Small intestine (tissue), 7 donors: ENCODE data around the gene TMEM120A. TPM values are rescaled to one million over a fixed set of nuclear protein-coding genes. Genes with fewer than 3 reads are reported as not detected.
"Not testable (repeated sequence)": the region's sequence is repeated elsewhere in the genome, so short reads cannot be mapped to it uniquely, and the experiment has no call there.

Experiments
- DNase-seq, 2 donors: peaks; one replicate each; pipeline versions ENCODE4 v3.0.0 to v3.0.0-alpha.2; 2013
- FAIRE-seq: peaks from 2 replicates; lab custom pipeline; 2012; peaks lifted over from hg19 to GRCh38; lab: Jason Lieb, UNC
- H3K27ac ChIP-seq, 3 donors: one replicate each; pipeline ENCODE4 v1.5.1; 2013; ENCODE audit warnings: low read length in 2 of 3, mild to moderate bottlenecking in 2 of 3, control low read depth in 1 of 3, inconsistent platforms in 1 of 3, low read depth in 1 of 3, moderate library complexity in 1 of 3
- H3K27me3 ChIP-seq, 3 donors: one replicate each; pipeline ENCODE4 v1.6.1; 2013; ENCODE audit warnings: low read length in 3 of 3, inconsistent platforms in 1 of 3; ENCODE audit not compliant: control insufficient read depth in 3 of 3, insufficient read depth in 3 of 3
- H3K36me3 ChIP-seq, 3 donors: one replicate each; pipeline ENCODE4 v1.6.1; 2013; ENCODE audit warnings: low read length in 3 of 3, inconsistent platforms in 1 of 3, low read depth in 1 of 3, mild to moderate bottlenecking in 1 of 3, moderate library complexity in 1 of 3; ENCODE audit not compliant: control insufficient read depth in 3 of 3, insufficient read depth in 2 of 3
- H3K4me1 ChIP-seq, 3 donors: one replicate each; pipeline ENCODE4 v1.6.1; 2013; ENCODE audit warnings: low read length in 2 of 3, inconsistent platforms in 1 of 3, low read depth in 1 of 3, mild to moderate bottlenecking in 1 of 3, moderate library complexity in 1 of 3; ENCODE audit not compliant: control insufficient read depth in 3 of 3, insufficient read depth in 2 of 3
- H3K4me3 ChIP-seq, 3 donors: one replicate each; pipeline ENCODE4 v1.5.1; 2013; ENCODE audit warnings: low read length in 3 of 3, control low read depth in 1 of 3, inconsistent platforms in 1 of 3, low read depth in 1 of 3, mild to moderate bottlenecking in 1 of 3, moderate library complexity in 1 of 3
- H3K9me3 ChIP-seq, 2 donors: one replicate each; pipeline ENCODE4 v1.6.1; 2013; ENCODE audit warnings: low read depth in 1 of 2, low read length in 1 of 2; ENCODE audit not compliant: control insufficient read depth in 2 of 2, insufficient read depth in 1 of 2
- WGBS, 3 donors: extraction: QIAGEN DNeasy Blood & Tissue Kit; methylation state at CpG; one replicate each; pipeline ENCODE4 v1.1.7; 2013; 5-methylcytosine and 5-hydroxymethylcytosine counted together
- polyA plus RNA-seq, 4 donors: library from polyadenylated mRNA; stranded (reverse) in 3 of 4; unstranded in 1 of 4; fragments of 200-250 nt in 3 of 4; fragments of 120-200 nt in 1 of 4; gene quantifications; one replicate each; pipeline versions ENCODE4 v1.2.1 to v1.2.3, GENCODE V29; 2013
- donor health status: healthy with polysubstance abuse.
- donor health status: control.
- donor health status: control.
- donor health status: Bipolar disorder and iron deficiency.
- donor health status: healthy.

TMEM120A gene
- polyA plus RNA-seq, 4 donors, result 64.7 to 207 (median 151) TPM

DNA sequence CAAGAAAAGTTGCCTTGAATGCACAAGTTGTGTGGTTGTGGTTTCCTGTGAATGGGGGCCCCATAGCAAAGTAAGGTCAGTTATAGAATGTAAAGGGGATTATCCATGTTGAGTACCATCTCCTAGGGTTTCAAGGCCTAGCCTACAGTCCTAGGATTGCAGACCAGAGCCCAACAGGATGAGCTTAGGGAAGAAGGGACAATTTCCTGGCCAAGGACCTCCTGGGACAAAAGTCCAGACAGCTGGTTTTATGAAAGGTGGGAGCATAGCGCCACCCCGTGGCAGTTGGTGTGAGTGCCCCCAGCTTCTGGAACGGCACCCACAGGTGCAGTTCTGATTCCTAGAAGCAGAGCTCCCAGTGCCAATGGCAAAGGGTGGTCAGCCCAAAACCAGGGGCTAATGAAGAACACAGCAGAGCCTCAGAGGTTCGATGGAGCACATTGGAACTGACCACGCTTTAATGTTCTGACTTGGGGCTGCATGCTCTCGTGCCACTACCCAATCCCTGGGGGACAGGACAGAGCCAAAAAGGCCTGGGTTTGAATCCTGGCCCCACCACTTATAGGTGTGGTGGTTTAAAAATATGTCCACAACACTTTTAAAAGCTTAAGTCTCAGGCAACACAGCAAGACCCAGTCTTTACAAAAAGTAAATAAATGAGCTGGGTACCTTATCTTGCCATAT lies 25.8 kb upstream of the TMEM120A start:
- WGBS, 3 donors, result 41 to 47% (median 44%) methylated on average over 6 of the region's 6 CpGs
- DNase-seq (peak; percentile 83), FAIRE-seq (no peak)
- no peak overlapping the region for H3K4me3 ChIP-seq
- peaks cover 3 to 62% (median 7%) of the 10 kb centered on the region in 3 donors for H3K36me3 ChIP-seq
- no peaks in the 10 kb centered on the region for H3K27me3 ChIP-seq
- H3K9me3 ChIP-seq, result no peaks in the 10 kb centered on the region
- H3K4me1 ChIP-seq, result peaks cover 0 to 2% (median 0%) of the 10 kb centered on the region in 3 donors
- H3K27ac ChIP-seq, result no peak overlapping the region

DNA sequence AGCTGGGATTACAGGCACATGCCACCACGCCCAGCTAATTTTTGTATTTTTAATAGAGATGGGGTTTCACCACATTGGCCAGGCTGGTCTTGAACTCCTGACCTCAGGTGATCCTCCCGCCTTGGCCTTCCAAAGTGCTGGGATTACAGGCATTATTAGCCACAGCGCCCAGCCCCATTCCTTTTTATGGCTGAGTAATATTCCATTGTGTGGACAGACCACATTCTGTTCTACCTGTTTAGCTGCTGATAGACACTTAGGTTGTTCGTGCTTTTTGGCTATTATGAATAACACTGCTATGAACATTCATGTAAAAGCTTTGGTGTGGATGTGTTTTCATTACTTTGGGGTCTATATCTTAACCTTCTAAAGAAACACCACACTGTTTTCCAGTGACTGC lies 24.1 kb upstream of the TMEM120A start:
- H3K36me3 ChIP-seq, result peaks cover 3 to 63% (median 7%) of the 10 kb centered on the region in 3 donors
- H3K27me3 ChIP-seq, H3K4me1 ChIP-seq, H3K27ac ChIP-seq, FAIRE-seq, H3K4me3 ChIP-seq, H3K9me3 ChIP-seq, DNase-seq: not testable (repeated sequence)
- 96 to 99% (median 98%) methylated on average over 4 of the region's 4 CpGs for WGBS, 3 donors

DNA sequence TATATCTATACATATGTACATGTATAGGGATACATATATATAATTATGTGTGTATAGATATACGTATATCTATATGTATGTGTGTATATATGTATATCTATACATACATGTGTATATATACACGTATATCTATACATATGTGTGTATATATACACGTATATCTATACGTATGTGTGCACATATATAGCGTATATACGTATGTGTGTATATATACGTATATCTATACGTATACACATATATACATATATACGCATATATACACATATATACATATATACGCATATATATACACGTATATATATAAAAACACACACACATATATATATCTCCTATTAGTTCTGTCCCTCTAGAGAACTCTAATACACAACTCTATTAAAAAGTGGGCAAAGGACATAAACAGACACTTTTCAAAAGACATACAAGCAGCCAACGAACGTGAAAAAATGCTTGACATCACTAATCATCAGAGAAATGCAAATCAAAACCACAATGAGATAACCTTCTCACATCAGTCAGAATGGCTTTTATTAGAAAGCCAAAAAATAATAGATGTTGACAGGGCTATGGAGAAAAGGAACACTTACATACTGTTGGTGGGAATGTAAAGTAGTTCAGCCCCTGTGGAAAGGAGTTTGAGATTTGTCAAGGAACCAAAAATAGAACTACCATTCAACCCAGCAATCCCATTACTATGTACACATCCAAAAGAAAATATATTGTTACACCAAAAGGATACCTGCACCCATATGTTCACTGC lies 22.0 kb upstream of the TMEM120A start:
- 93 to 98% (median 95%) methylated on average over 13 of the region's 13 CpGs for WGBS, 3 donors
- Histone ChIP-seq H3K27ac (no peak overlapping the region), H3K27me3 (no peaks in the 10 kb centered on the region), H3K36me3 (peaks cover under 1 to 61% (median 2%) of the 10 kb centered on the region in 3 donors), H3K4me1 (peaks cover 0 to 2% (median 0%) of the 10 kb centered on the region in 3 donors), H3K4me3 (no peak overlapping the region), H3K9me3 (no peaks in the 10 kb centered on the region)
- FAIRE-seq, result no peak
- no peak for DNase-seq

DNA sequence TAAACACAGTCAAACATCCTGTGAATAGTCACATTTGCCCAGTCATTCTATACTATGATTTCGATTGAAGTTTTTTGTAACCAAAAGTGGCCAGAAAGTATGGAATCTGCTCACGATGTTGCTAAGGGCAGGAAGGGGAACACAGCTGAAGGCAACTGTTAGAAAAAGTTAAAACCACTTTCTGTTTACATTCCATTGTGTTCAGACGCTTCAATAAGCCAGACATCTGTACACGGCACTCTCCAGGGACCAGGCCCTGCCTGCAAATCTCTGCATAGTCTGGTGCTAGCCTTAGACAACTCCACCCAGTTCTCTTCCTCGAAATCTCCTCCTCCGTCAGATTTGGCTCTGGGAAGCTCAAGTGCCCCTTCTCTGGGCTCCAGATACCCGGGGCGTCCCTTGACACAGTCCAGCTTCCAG lies 17.1 kb upstream of the TMEM120A start:
- peaks cover 0 to 3% (median 0%) of the 10 kb centered on the region in 3 donors for H3K4me1 ChIP-seq
- no peak overlapping the region for H3K4me3 ChIP-seq
- no peaks in the 10 kb centered on the region for H3K27me3 ChIP-seq
- WGBS, 3 donors, result 54 to 90% (median 83%) methylated on average over 8 of the region's 8 CpGs
- H3K27ac ChIP-seq, result peak overlapping the region in 1 of 3 donors; percentile 23
- DNase-seq, result no peak
- H3K36me3 ChIP-seq, result peaks cover 0 to 50% (median 0%) of the 10 kb centered on the region in 3 donors
- H3K9me3 ChIP-seq, result no peaks in the 10 kb centered on the region
- FAIRE-seq, result no peak

- Histone ChIP-seq H3K36me3 (peaks cover 0 to 57% (median 0%) of the 10 kb centered on the region in 3 donors), H3K27ac (peak overlapping the region in 1 of 3 donors; percentile 52), H3K4me3 (no peak overlapping the region), H3K4me1 (peaks cover 0 to 3% (median 0%) of the 10 kb centered on the region in 3 donors), H3K27me3 (no peaks in the 10 kb centered on the region), H3K9me3 (no peaks in the 10 kb centered on the region)
- 88 to 92% (median 89%) methylated on average over 11 of the region's 11 CpGs for whole genome bisulfite sequencing, 3 donors
- no peak for DNase-seq
- FAIRE-seq, result no peak
Measured at GRCh38 chr7:76009672-76010600, 15.5 kb upstream of the TMEM120A start.

GRCh38 chr7:76008156-76008687 lies 13.8 kb upstream of the TMEM120A start:
- 69 to 77% (median 72%) methylated on average over 8 of the region's 8 CpGs for WGBS, 3 donors
- DNase-seq, result no peak
- no peaks in the 10 kb centered on the region for H3K9me3 ChIP-seq
- H3K36me3 ChIP-seq, result peaks cover 0 to 57% (median 0%) of the 10 kb centered on the region in 3 donors
- no peaks in the 10 kb centered on the region for H3K27me3 ChIP-seq
- FAIRE-seq, result no peak
- H3K4me3 ChIP-seq, result no peak overlapping the region
- H3K4me1 ChIP-seq, result peaks cover 0 to 3% (median 0%) of the 10 kb centered on the region in 3 donors
- no peak overlapping the region for H3K27ac ChIP-seq

DNA sequence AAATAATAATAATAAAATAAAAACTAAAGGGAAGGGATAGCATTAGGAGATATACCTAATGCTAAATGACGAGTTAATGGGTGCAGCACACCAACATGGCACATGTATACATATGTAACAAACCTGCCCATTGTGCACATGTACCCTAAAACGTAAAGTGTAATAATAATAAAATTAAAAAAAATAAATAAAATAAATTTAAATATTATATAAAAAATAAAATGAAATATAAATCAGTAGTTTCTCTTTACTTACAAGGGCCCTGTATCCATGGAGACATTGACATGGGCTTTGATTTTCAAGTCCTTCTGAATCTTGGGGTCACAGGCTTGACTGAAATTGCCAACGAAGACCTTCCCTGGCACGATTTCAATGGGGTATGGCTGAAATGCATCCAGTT lies 10.6 kb upstream of the TMEM120A start:
- DNase-seq, FAIRE-seq, H3K27ac ChIP-seq, H3K4me3 ChIP-seq, H3K27me3 ChIP-seq, H3K9me3 ChIP-seq, H3K4me1 ChIP-seq: not testable (repeated sequence)
- H3K36me3 ChIP-seq, result peaks cover 3 to 61% (median 5%) of the 10 kb centered on the region in 3 donors
- WGBS, 3 donors, result 85 to 98% (median 94%) methylated on average over 4 of the region's 4 CpGs
